Measurements from ENCODE around the gene KRTAP6-1. TPM values are rescaled to one million over a fixed set of nuclear protein-coding genes. Genes with fewer than 3 reads are reported as not detected.

Gene KRTAP6-1
- total RNA-seq, 2 donors from 2014 or later = not detected

Other genes with a start within 250 kb of the KRTAP6-1 start
- gene KRTAP13-2, start 241.7 kb downstream of the KRTAP6-1 start, total RNA-seq = not detected
- gene KRTAP13-1, start 217.9 kb downstream of the KRTAP6-1 start, total RNA-seq = not detected
- gene KRTAP13-3, start 188.0 kb downstream of the KRTAP6-1 start, total RNA-seq = not detected
- gene KRTAP13-4, start 183.7 kb downstream of the KRTAP6-1 start, total RNA-seq = not detected
- not detected for gene KRTAP15-1, start 173.7 kb downstream of the KRTAP6-1 start, total RNA-seq
- not detected for gene KRTAP19-1, start 133.6 kb downstream of the KRTAP6-1 start, total RNA-seq
- gene KRTAP19-2, start 126.5 kb downstream of the KRTAP6-1 start, total RNA-seq = not detected
- gene KRTAP19-3, start 121.9 kb downstream of the KRTAP6-1 start, total RNA-seq = not detected
- not detected for gene KRTAP19-4, start 116.8 kb downstream of the KRTAP6-1 start, total RNA-seq
- gene KRTAP19-5, start 111.8 kb downstream of the KRTAP6-1 start, total RNA-seq = not detected
- gene KRTAP19-6, start 72.1 kb downstream of the KRTAP6-1 start, total RNA-seq = not detected
- gene KRTAP19-7, start 52.6 kb downstream of the KRTAP6-1 start, total RNA-seq = not detected
- not detected for gene KRTAP22-2, start 23.5 kb downstream of the KRTAP6-1 start, total RNA-seq
- not detected for gene KRTAP6-3, start 21.5 kb downstream of the KRTAP6-1 start, total RNA-seq
- gene KRTAP6-2, start 15.0 kb downstream of the KRTAP6-1 start, total RNA-seq = not detected
- gene KRTAP22-1, start 12.8 kb downstream of the KRTAP6-1 start, total RNA-seq = not detected
- gene KRTAP20-1, start 2.5 kb upstream of the KRTAP6-1 start, total RNA-seq = not detected
- not detected for gene KRTAP20-4, start 6.7 kb upstream of the KRTAP6-1 start, total RNA-seq
- gene KRTAP20-2, start 21.3 kb upstream of the KRTAP6-1 start, total RNA-seq = not detected
- gene KRTAP20-3, start 28.9 kb upstream of the KRTAP6-1 start, total RNA-seq = not detected
- not detected for gene KRTAP21-3, start 104.8 kb upstream of the KRTAP6-1 start, total RNA-seq
- not detected for gene KRTAP21-2, start 133.3 kb upstream of the KRTAP6-1 start, total RNA-seq
- gene KRTAP21-1, start 141.5 kb upstream of the KRTAP6-1 start, total RNA-seq = not detected
- gene KRTAP8-1, start 199.3 kb upstream of the KRTAP6-1 start, total RNA-seq = not detected
- not detected for gene KRTAP7-1, start 215.8 kb upstream of the KRTAP6-1 start, total RNA-seq

Data from activated T-cell treated with anti-CD3 and anti-CD28 coated beads, Interleukin-2, amount 50 U/mL, for 72 hours (primary cell).